Adrenal gland (tissue), 12 donors: ENCODE measurements around the gene C1orf105. TPM values are rescaled to one million over a fixed set of nuclear protein-coding genes. Genes with fewer than 3 reads are reported as not detected.

Experiments
- DNase-seq, 7 donors: peaks; one replicate each; pipeline ENCODE4 v3.0.0-alpha.2; 2019 to 2020
- H3K27ac ChIP-seq, 5 donors: fragments of 200-600 bp; sonication (generic) in 4 of 5; 1 replicate in 3 of 5; 2 replicates in 2 of 5; pipeline versions ENCODE4 v1.5.1 to v1.8.0; 2016 to 2020; ENCODE audit warnings: mild to moderate bottlenecking in 1 of 5
- H3K27me3 ChIP-seq: fragments of 200-600 bp; 2 replicates; pipeline ENCODE4 v1.8.0; 2021
- H3K36me3 ChIP-seq, 2 donors: fragments of 200-600 bp; replicated peaks in 1 of 2; 1 replicate in 1 of 2; 2 replicates in 1 of 2; pipeline versions ENCODE4 v1.5.1 to v1.8.0; 2018 to 2022
- H3K4me1 ChIP-seq, 2 donors: fragments of 200-600 bp; replicated peaks in 1 of 2; 1 replicate in 1 of 2; 2 replicates in 1 of 2; pipeline versions ENCODE4 v1.5.1 to v1.8.0; 2018 to 2021
- H3K4me3 ChIP-seq, 4 donors: fragments of 200-600 bp; sonication (generic) in 3 of 4; one replicate each; pipeline ENCODE4 v1.5.1; 2016 to 2018
- H3K9me3 ChIP-seq, 3 donors: fragments of 200-600 bp; sonication (generic) in 1 of 3; replicated peaks in 1 of 3; 1 replicate in 2 of 3; 2 replicates in 1 of 3; pipeline versions ENCODE4 v1.5.1 to v1.8.0; 2016 to 2021
- POLR2A ChIP-seq, 2 donors: fragments of 450-650 bp; IDR thresholded peaks; one replicate each; pipeline ENCODE4 v1.6.1; 2017; ENCODE audit warnings: antibody characterized with exemption in 2 of 2, mild to moderate bottlenecking in 2 of 2, moderate library complexity in 1 of 2
- WGBS, 4 donors: extraction: QIAGEN DNeasy Blood & Tissue Kit in 2 of 4; methylation state at CpG; one replicate each; pipeline versions ENCODE4 v1.1.5 to v1.1.7; 2013 to 2017; 5-methylcytosine and 5-hydroxymethylcytosine counted together
- intact Hi-C, 2 donors: fragments of 100-400 bp; cut with DNase I; formaldehyde crosslinking; loops; one replicate each; pipeline versions ENCODE4 v1.14.1 to v1.15.0; 2022 to 2023
- polyA plus RNA-seq, 3 donors: library from polyadenylated mRNA; stranded (reverse); fragments of 200-250 nt in 2 of 3; fragments of 350-450 nt in 1 of 3; fragmentation: Illumina TruSeq in 1 of 3; extraction: RNeasy Lipid Tissue Mini Kit (QIAGEN cat#74804) in 1 of 3; gene quantifications; one replicate each; pipeline ENCODE4 v1.2.3, GENCODE V29; 2013 to 2014
- total RNA-seq, 9 donors: library from RNA; depleted of rRNA in 4 of 9; stranded (reverse); fragments of >200 nt in 4 of 9; fragments of 120-200 nt in 1 of 9; fragmentation: NEBNext Ultra II Directional in 1 of 9; extraction: Animal tissue kit (Norgen Biotek cat#: 25700) in 1 of 9; gene quantifications; one replicate each; pipeline versions ENCODE4 v1.1.0 to v1.2.4, GENCODE V29; 2013 to 2023
- TF ChIP-seq, protein P1 (sequence below), 6 experiments: fragments of 450-650 bp in 4 of 6; fragments of 200-600 bp in 2 of 6; sonication (generic) in 1 of 6; IDR thresholded peaks; 1 replicate in 5 of 6; 2 replicates in 1 of 6; pipeline versions ENCODE4 v1.5.1 to v1.8.0; 2016 to 2021; ENCODE audit warnings: antibody characterized with exemption in 6 of 6, mild to moderate bottlenecking in 2 of 6, moderate library complexity in 1 of 6
- donor health status: healthy with polysubstance abuse.
- donor health status: Bipolar disorder and iron deficiency.
- donor health status: DM: yes; HTN: yes; CAD: no.
- donor health status: DM: no; HTN: no; CAD: no.
- donor health status: DM: no; HTN: no; CAD: no.
- donor health status: DM: yes; HTN: yes; CAD: no.

C1orf105 gene
- total and polyA plus RNA-seq, 12 donors = 0.37 to 0.80 (median 0.39) TPM; not detected in 9

DNA sequence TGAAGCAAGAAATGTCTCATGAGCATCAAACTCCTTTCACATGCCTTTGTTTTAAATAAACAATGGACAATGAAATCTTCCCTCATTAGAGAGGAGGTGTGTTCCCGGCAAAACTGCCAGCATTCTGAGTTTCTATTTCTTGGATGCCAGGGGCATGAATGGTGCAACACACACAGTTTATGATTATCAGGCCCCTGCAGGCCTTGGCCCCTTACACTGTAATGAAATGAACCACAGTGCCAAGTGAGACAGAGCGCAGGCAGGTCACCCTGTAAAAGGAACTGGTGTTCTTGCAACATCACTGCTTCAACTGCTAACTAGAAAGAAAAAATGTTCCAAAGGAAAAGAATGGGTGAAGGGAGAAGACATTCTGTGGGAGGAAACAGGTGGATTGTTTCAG lies 27.2 kb downstream of the C1orf105 start:
- no peak overlapping the region for H3K4me3 ChIP-seq
- no peaks in the 10 kb centered on the region for H3K9me3 ChIP-seq
- H3K27me3 ChIP-seq = no peaks in the 10 kb centered on the region
- 49 to 60% (median 57%) methylated on average over 2 of the region's 2 CpGs for WGBS, 4 donors
- H3K36me3 ChIP-seq = no peaks in the 10 kb centered on the region
- no peak overlapping the region for H3K27ac ChIP-seq
- peak in 6 of 7 donors; percentile 28 to 77 (median 57) for DNase-seq
- H3K4me1 ChIP-seq = peaks cover 12 to 37% of the 10 kb centered on the region in 2 donors
- intact Hi-C loops = loop anchor here (5.0 to 10.0 kb wide), 2 partner anchors 77 to 270 kb away; no protein-coding TSS in a partner anchor
- TF ChIP-seq, protein P1, sequence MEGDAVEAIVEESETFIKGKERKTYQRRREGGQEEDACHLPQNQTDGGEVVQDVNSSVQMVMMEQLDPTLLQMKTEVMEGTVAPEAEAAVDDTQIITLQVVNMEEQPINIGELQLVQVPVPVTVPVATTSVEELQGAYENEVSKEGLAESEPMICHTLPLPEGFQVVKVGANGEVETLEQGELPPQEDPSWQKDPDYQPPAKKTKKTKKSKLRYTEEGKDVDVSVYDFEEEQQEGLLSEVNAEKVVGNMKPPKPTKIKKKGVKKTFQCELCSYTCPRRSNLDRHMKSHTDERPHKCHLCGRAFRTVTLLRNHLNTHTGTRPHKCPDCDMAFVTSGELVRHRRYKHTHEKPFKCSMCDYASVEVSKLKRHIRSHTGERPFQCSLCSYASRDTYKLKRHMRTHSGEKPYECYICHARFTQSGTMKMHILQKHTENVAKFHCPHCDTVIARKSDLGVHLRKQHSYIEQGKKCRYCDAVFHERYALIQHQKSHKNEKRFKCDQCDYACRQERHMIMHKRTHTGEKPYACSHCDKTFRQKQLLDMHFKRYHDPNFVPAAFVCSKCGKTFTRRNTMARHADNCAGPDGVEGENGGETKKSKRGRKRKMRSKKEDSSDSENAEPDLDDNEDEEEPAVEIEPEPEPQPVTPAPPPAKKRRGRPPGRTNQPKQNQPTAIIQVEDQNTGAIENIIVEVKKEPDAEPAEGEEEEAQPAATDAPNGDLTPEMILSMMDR (IDR thresholded peaks at IDR 0.05) = no peak
- TF ChIP-seq POLR2A (IDR thresholded peaks at IDR 0.05) = no peak

DNA sequence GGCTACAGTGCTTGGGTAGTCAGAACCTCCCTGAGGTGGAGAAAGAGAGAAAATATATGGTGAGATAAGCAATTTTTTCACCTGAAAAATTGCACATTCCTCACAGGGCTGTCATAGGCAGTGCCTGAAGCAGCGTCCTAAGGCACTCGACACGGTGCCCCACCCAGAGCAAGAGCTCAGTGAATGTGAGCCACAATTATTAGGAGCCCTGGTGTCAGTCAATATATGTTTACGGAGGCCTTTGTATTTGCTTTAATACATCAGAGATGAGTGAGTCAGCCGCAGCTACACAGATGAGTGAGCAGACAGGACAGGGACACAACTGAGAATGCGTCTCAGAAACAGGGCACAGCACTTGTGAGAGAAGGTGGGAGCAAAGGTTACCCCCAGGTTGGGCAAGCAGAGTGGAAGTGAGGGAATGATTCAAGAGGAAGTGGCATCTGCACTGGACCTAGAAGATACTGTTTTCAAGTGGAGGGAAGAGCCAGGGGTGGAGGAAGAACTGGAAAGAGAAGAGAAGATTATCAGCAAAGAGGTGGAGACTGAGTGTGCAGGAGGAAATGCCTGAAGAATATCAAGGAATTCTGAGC lies 28.6 kb downstream of the C1orf105 start:
- WGBS, 4 donors = 73 to 91% (median 85%) methylated on average over 6 of the region's 6 CpGs
- Histone ChIP-seq H3K27ac (no peak overlapping the region), H3K4me3 (no peak overlapping the region), H3K4me1 (peaks cover 17 to 42% of the 10 kb centered on the region in 2 donors), H3K36me3 (no peaks in the 10 kb centered on the region), H3K27me3 (no peaks in the 10 kb centered on the region), H3K9me3 (no peaks in the 10 kb centered on the region)
- TF ChIP-seq POLR2A (IDR thresholded peaks at IDR 0.05) = no peak
- TF ChIP-seq, protein P1 (IDR thresholded peaks at IDR 0.05) = no peak
- intact Hi-C loops = loop anchor here (5.0 to 10.0 kb wide), 2 partner anchors 76 to 268 kb away; no protein-coding TSS in a partner anchor
- no peak for DNase-seq

DNA sequence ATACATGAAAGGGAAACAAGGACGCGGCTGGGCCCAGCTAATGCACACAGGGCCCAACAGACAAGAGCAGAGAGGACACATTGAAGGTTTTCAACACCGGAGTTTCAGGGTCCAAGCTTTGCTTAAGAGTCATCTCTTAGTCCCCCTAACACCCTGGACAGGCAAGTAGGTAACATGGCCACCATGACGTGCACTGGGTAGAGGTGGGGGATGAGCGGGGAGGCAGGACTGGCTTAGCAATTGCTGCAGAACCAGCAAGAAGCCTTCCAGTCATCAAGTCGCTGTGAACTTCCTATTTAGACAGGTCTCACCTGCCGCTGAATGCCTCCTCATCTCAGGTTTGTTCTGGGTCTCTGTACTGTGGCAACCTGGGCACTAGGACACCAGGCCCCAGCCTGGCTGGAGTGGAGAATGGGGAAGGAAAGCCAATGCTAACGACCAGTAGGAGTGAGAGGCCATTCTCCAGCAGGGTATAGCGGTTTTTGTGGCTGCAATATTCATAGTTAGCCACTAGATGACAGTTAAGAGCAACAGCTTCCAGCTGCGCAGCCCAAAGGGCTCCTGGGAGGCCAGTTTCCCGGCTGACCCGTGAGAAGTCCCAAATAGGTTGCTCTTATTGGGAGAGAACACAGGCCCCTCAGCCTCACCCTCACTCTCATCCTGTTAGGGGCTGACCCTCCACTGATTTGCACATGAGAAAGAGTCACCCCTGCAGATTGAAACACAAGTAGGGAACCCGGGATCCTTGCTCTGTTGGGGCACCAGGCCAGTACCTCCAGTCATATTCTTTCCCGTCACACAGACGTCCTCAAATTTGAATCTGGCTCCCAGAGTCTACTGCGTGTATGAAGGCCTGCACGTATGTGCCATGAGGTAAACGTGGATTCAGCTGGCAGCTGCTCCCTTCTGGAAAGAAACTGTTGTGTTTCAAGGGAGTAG lies 29.4 kb downstream of the C1orf105 start:
- Histone ChIP-seq H3K4me1 (peaks cover 17 to 42% of the 10 kb centered on the region in 2 donors), H3K27ac (peak overlapping the region in 3 of 5 donors; percentile 12 to 56 (median 40)), H3K4me3 (no peak overlapping the region), H3K27me3 (no peaks in the 10 kb centered on the region), H3K36me3 (no peaks in the 10 kb centered on the region), H3K9me3 (no peaks in the 10 kb centered on the region)
- 58 to 64% (median 62%) methylated on average over 15 to 18 of the region's 18 CpGs for WGBS, 4 donors
- TF ChIP-seq POLR2A (IDR thresholded peaks at IDR 0.05) = no peak
- TF ChIP-seq, protein P1 (IDR thresholded peaks at IDR 0.05) = peak; percentile 75 to 94 (median 88)
- peak in 6 of 7 donors; percentile 51 to 77 (median 60) for DNase-seq
- intact Hi-C loops = loop anchor here (5.0 to 10.0 kb wide), 2 partner anchors 75 to 267 kb away; no protein-coding TSS in a partner anchor

DNA sequence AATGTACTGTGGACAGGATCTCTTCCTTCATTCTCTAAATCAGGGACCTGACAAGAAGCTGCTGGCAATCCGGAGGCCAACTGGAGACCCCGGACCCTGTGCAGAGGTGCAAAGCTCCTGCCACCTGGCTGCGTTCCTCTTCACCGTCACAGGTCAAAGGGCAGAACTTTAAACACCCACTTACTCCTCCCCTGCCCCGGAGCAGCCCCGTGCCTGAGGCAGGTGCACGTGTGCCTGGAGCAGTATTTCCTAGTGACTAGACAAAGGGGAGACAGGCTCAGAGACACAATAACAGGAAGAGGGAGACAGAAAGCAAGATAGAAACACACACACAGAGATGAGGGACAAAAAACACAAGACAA lies 30.0 kb downstream of the C1orf105 start:
- TF ChIP-seq POLR2A (IDR thresholded peaks at IDR 0.05) = no peak

More for the DNA sequence above, 30.0 kb downstream of the C1orf105 start:
- intact Hi-C loops = no loop called here
- H3K4me1 ChIP-seq = peaks cover 17 to 42% of the 10 kb centered on the region in 2 donors
- H3K27me3 ChIP-seq = no peaks in the 10 kb centered on the region
- no peak overlapping the region for H3K4me3 ChIP-seq
- WGBS, 4 donors = 59 to 70% (median 64%) methylated on average over 7 of the region's 7 CpGs
- H3K9me3 ChIP-seq = no peaks in the 10 kb centered on the region
- no peaks in the 10 kb centered on the region for H3K36me3 ChIP-seq
- DNase-seq = no peak
- H3K27ac ChIP-seq = peak overlapping the region in 3 of 5 donors; percentile 12 to 56 (median 40)
